K562 (cell line): Measurements from ENCODE around the gene CDC37. TPM values are rescaled to one million over a fixed set of nuclear protein-coding genes. Genes with fewer than 3 reads are reported as not detected.

Experiments
- ASH1L ChIP-seq: fragments of 450-650 bp; IDR thresholded peaks from 2 replicates; pipeline ENCODE4 v1.6.1; 2018; ENCODE audit warnings: borderline replicate concordance, mild to moderate bottlenecking, low read depth; ENCODE audit not compliant: partially characterized antibody
- BCOR ChIP-seq: fragments of 450-650 bp; IDR thresholded peaks from 2 replicates; pipeline ENCODE4 v1.6.1; 2016
- C11orf30 ChIP-seq: fragments of 450-650 bp; IDR thresholded peaks from 2 replicates; pipeline ENCODE4 v1.6.1; 2016; ENCODE audit warnings: low read depth, mild to moderate bottlenecking
- CBFB ChIP-seq: sonication (generic); formaldehyde crosslinking; IDR thresholded peaks from 2 replicates; pipeline ENCODE4 v1.4.0; 2020; ENCODE audit warnings: mild to moderate bottlenecking, missing genetic modification reagents
- CTCFL ChIP-seq: IDR thresholded peaks from 2 replicates; pipeline ENCODE4 v1.6.1; 2011; ENCODE audit warnings: borderline replicate concordance, low read depth, mild to moderate bottlenecking, moderate library complexity, low read length; ENCODE audit not compliant: insufficient read depth, poor library complexity, severe bottlenecking
- EGR1 ChIP-seq: fragments of 450-650 bp; conservative IDR thresholded peaks from 2 replicates; pipeline ENCODE4 v1.6.1; 2017; ENCODE audit warnings: mild to moderate bottlenecking
- ELF1 ChIP-seq: fragments of 200-800 bp; sonication (Bioruptor generic); IDR thresholded peaks from 2 replicates; pipeline ENCODE4 v1.6.1; 2016; ENCODE audit warnings: missing genetic modification characterization, missing compliant biosample characterization
- KHSRP ChIP-seq: fragments of 450-650 bp; IDR thresholded peaks from 2 replicates; pipeline ENCODE4 v1.6.1; 2017
- PCBP1 ChIP-seq: fragments of 200-400 bp; formaldehyde crosslinking; IDR thresholded peaks from 2 replicates; pipeline ENCODE4 v1.6.1; 2018; ENCODE audit warnings: mild to moderate bottlenecking, low read depth, low read length; ENCODE audit not compliant: poor library complexity, severe bottlenecking
- PHB ChIP-seq: fragments of 250-450 bp; sonication (Bioruptor Pico); IDR thresholded peaks from 2 replicates; pipeline ENCODE4 v1.5.0; 2021
- POLR2G ChIP-seq: fragments of 200-400 bp; formaldehyde crosslinking; IDR thresholded peaks from 2 replicates; pipeline ENCODE4 v1.6.1; 2017; ENCODE audit warnings: low read depth, mild to moderate bottlenecking, antibody characterized with exemption, low read length, moderate library complexity
- RAD51 ChIP-seq: fragments of 450-650 bp; IDR thresholded peaks from 2 replicates; pipeline ENCODE4 v1.7.1; 2016; ENCODE audit warnings: low read depth, mild to moderate bottlenecking, borderline replicate concordance
- RB1 ChIP-seq: fragments of 450-650 bp; IDR thresholded peaks from 2 replicates; pipeline ENCODE4 v1.6.1; 2017; ENCODE audit warnings: low read depth, mild to moderate bottlenecking
- SMARCA5 ChIP-seq: fragments of 450-650 bp; IDR thresholded peaks from 2 replicates; pipeline ENCODE4 v1.6.1; 2016
- SRSF9 ChIP-seq: fragments of 200-400 bp; formaldehyde crosslinking; IDR thresholded peaks from 2 replicates; pipeline ENCODE4 v1.6.1; 2017; ENCODE audit warnings: low read depth, low read length, borderline replicate concordance
- ZNF175 ChIP-seq: fragments of 200-800 bp; sonication (Bioruptor generic); IDR thresholded peaks from 2 replicates; pipeline ENCODE4 v1.6.1; 2016; ENCODE audit warnings: low read depth, mild to moderate bottlenecking, missing genetic modification characterization, missing compliant biosample characterization
- ZNF311 ChIP-seq: fragments of 250-450 bp; sonication (Bioruptor Pico); IDR thresholded peaks from 2 replicates; pipeline ENCODE4 v1.4.0; 2020; ENCODE audit warnings: mild to moderate bottlenecking, moderate library complexity
- polyA plus RNA-seq, 8 experiments: library from polyadenylated mRNA; depleted of rRNA in 4 of 8; stranded (reverse) in 5 of 8; unstranded in 3 of 8; fragments of >200 nt; fragmentation: Nextera tagmentation in 2 of 8; fragmentation: Illumina TruSeq in 1 of 8; extraction: Ambion mirVana in 2 of 8; extraction: Trizol in 1 of 8; gene quantifications; 2 replicates each; pipeline versions ENCODE4 v1.2.1 to v1.2.3, GENCODE V29; 2011 to 2014; ENCODE audit warnings: inconsistent platforms in 1 of 8, missing spikeins in 1 of 8
- total RNA-seq, 7 experiments: library from RNA; depleted of rRNA in 6 of 7; stranded (reverse); fragments of >200 nt in 6 of 7; fragmentation: Illumina TruSeq in 2 of 7; extraction: Trizol in 2 of 7; gene quantifications; 2 replicates each; pipeline versions ENCODE4 v1.2.1 to v1.2.3, GENCODE V29; 2011 to 2021; ENCODE audit warnings: low replicate concordance in 1 of 7
- TF ChIP-seq, protein P1 (sequence below): conservative IDR thresholded peaks from 2 replicates; pipeline ENCODE4 v1.6.1; 2011; ENCODE audit warnings: low read depth, mild to moderate bottlenecking, low read length; ENCODE audit not compliant: control insufficient read depth
- TF ChIP-seq, protein P2 (sequence below), 2 experiments: fragments of 450-650 bp; conservative IDR thresholded peaks; 2 replicates each; pipeline ENCODE4 v1.6.1; 2017; ENCODE audit warnings: mild to moderate bottlenecking in 2 of 2, moderate library complexity in 2 of 2
- TF ChIP-seq, protein P3 (sequence below): fragments of 250-450 bp; sonication (Bioruptor Pico); IDR thresholded peaks from 2 replicates; pipeline ENCODE4 v1.4.0; 2020; ENCODE audit warnings: borderline replicate concordance

CDC37 gene
- total and polyA plus RNA-seq, 9 of the 15 experiments (the other 6 are each of a cell fraction or from before 2014, with no cell fraction given) = 6.6 to 538 (median 227) TPM

DNA sequence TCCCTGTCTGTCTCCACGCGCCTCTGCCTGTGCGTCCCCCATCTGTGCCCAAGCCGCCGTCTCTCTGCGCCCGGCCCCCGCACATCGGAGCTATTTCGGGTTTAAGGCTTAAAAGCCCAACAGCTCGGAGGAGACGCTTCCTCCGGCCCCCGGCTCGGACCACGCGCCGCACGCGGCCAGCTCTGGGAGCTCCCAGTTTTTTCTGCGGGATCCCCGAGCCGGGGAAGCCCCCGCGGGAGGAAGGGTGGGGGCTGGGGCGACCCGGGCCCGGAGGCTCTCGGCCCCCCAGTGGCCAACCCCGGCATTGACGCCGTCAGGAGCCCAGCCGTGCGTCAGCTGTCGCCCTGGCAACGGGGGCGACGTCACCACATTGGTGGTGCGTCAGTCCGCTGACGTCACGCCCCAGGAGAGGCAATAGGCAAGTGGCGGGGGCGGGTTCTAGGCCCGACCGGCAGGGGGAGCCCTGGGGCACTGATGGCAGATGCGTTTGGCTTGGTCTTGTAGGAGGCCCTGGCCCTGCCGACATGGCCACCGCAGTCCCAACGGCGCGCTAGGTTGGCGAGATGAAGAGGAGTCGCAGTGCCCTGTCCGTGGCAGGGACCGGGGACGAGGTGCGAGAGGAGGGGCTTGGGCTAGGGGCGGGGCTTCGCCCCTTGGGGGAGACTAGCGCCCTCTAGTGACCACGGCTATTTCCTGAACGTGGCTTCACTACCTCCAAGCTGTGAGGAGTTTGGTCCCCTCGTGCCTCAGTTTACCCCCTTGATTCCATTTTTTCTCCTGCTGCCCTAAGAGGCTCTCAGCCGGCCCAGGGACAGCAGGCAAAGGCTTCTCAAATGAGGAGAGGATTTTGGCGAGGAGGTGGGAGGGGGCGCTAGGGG is 13.3 kb upstream of the CDC37 start (continued):
- TF ChIP-seq, protein P1, sequence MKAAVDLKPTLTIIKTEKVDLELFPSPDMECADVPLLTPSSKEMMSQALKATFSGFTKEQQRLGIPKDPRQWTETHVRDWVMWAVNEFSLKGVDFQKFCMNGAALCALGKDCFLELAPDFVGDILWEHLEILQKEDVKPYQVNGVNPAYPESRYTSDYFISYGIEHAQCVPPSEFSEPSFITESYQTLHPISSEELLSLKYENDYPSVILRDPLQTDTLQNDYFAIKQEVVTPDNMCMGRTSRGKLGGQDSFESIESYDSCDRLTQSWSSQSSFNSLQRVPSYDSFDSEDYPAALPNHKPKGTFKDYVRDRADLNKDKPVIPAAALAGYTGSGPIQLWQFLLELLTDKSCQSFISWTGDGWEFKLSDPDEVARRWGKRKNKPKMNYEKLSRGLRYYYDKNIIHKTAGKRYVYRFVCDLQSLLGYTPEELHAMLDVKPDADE = peak; percentile 64; the same call in 1 of the 2 replicates
- TF ChIP-seq POLR2G (peak; percentile 88), ELF1 (peak; percentile 69), C11orf30 (peak; percentile 34; the same call in 1 of the 2 replicates), ASH1L (no peak), EGR1 (peak; percentile 97), PCBP1 (peak; percentile 92), SMARCA5 (peak; percentile 84), BCOR (peak; percentile 98), RB1 (peak; percentile 97), CTCFL (peak; percentile 86), ZNF311 (CRISPR knock-in tag) (peak; percentile 86; the same call in 1 of the 2 replicates), PHB (CRISPR knock-in tag) (no peak), KHSRP (peak; percentile 99), ZNF175 (CRISPR knock-in tag) (peak; percentile 76; the same call in 1 of the 2 replicates), CBFB (CRISPR knock-in tag) (peak; percentile 89), SRSF9 (no peak), RAD51 (peak; percentile 45; the same call in 1 of the 2 replicates)
- TF ChIP-seq, protein P2, sequence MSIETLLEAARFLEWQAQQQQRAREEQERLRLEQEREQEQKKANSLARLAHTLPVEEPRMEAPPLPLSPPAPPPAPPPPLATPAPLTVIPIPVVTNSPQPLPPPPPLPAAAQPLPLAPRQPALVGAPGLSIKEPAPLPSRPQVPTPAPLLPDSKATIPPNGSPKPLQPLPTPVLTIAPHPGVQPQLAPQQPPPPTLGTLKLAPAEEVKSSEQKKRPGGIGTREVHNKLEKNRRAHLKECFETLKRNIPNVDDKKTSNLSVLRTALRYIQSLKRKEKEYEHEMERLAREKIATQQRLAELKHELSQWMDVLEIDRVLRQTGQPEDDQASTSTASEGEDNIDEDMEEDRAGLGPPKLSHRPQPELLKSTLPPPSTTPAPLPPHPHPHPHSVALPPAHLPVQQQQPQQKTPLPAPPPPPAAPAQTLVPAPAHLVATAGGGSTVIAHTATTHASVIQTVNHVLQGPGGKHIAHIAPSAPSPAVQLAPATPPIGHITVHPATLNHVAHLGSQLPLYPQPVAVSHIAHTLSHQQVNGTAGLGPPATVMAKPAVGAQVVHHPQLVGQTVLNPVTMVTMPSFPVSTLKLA (conservative IDR thresholded peaks at IDR 0.05) = peak; percentile 86 to 91
- TF ChIP-seq, protein P3, sequence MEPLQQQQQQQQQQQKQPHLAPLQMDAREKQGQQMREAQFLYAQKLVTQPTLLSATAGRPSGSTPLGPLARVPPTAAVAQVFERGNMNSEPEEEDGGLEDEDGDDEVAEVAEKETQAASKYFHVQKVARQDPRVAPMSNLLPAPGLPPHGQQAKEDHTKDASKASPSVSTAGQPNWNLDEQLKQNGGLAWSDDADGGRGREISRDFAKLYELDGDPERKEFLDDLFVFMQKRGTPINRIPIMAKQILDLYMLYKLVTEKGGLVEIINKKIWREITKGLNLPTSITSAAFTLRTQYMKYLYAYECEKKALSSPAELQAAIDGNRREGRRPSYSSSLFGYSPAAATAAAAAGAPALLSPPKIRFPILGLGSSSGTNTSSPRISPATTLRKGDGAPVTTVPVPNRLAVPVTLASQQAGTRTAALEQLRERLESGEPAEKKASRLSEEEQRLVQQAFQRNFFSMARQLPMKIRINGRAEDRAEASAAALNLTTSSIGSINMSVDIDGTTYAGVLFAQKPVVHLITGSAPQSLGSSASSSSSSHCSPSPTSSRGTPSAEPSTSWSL = no peak
